Posterior vena cava (tissue), 2 donors: ENCODE measurements around the gene PAQR5. TPM values are rescaled to one million over a fixed set of nuclear protein-coding genes. Genes with fewer than 3 reads are reported as not detected.
"Not testable (repeated sequence)": the region's sequence is repeated elsewhere in the genome, so short reads cannot be mapped to it uniquely, and the experiment has no call there.

Experiments used
- DNase-seq: peaks from one replicate; pipeline ENCODE4 v3.0.0-alpha.2; 2020; ENCODE audit warnings: low spot score
- intact Hi-C, 2 donors: fragments of 100-400 bp; cut with DNase I; formaldehyde crosslinking; loops; one replicate each; pipeline versions ENCODE4 v1.14.1 to v1.14.2; 2022 to 2023
- total RNA-seq, 2 donors: library from RNA; stranded (reverse); fragmentation: NEBNext Ultra II Directional; extraction: Animal tissue kit (Norgen Biotek cat#: 25700); gene quantifications; one replicate each; pipeline ENCODE4 v1.2.1, GENCODE V29; 2021
- donor health status: DM: yes; HTN: yes; CAD: no.
- donor health status: DM: yes; HTN: yes; CAD: no.

Gene PAQR5
- total RNA-seq, 2 donors from 2014 or later, result 0.29 to 1.2 TPM

DNA sequence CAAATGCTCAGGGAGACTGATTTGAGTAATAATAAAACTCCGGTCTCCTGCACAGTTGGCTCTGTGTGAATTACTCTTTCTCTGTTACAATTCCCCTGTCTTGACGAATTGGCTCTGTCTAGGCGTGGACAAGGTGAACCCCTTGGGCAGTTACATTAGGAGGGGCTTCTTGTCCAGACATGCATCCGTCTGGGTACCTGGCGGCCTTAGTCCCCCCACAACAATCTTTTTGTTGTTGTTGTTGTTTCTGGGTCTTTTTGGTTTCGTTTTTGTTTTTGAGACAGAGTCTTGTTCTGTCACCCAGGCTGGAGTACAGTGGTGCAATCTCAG, 40.5 kb downstream of the PAQR5 start:
- DNase-seq, intact Hi-C loops: not testable (repeated sequence)

DNA sequence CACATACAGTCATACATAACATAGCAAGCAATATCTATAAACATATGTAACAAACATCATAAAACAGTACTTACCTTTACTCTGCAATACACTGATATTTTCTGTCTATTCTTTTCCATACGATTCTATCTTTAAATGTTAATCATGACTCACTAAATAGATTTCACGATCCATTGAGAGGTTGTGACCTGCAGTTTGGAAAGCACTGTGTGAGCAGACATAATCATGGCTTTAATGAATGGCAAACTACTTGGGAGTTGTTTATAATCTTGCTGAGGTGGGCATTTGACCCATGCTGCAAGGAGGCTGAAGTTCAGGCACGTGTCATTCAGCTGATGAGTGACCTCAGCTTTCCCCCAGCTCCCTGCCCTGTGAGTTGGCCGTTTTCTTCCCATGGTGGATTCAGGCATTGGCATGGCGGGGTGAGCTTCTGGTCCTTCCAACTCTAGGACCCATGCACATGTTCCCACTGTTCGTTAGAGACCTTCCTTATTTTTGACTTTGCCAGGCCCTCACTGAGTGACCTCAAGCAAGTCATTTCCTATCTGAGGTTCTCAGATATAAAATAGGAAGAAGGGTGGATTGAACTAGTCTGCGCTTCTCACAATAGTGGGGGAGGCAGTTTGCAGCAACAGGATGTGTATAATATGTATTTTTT, 41.7 kb downstream of the PAQR5 start:
- no peak for DNase-seq
- intact Hi-C loops, result no loop called here

DNA sequence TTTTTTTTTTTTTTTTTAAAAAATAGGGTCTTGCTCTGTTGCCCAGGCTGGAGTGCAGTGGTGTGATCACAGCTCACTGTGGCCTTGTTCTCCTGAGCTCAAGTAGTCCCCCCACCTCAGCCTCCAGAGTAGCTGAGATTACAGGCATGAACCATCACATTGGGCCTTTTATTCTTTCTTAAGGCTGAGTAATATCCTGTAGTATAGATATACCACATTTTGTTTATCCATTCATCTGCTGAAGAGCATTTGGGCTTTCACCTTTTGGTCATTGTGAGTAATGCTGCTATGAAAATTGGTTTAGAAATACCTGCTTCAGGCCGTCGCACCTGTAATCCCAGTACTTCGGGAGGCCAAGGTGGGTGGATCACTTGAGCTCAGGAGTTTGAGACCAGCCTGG, 42.6 kb downstream of the PAQR5 start:
- intact Hi-C loops, result no loop called here
- DNase-seq, result no peak

DNA sequence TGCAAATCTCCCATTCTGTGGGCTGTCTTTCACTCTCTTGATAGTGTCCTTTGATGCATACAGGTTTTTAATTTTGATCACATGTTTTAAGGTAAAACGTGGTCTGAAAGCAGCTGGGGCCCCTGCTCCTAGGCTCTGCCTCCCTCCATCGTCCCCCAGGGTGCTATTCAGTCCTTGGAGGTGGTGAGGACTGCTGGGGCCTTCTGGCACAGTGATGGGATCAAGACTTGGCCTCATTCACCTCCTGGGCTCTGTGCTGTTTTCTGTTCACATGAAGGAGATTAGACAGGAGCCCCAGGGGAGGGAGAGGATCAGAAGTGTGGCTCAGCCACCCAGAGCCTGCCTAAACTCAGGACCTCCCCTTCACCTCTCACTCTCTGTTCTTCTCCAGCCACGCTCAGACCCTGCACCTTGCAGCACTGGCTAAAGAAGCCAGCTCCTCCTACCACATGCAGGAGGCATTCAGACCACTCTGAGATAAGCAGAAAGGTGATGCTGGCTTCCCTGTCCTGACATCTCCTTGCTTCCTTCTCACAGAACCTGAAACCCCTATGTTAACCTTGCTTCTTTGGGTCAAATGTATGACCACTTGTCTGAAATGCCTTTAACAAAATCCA, 43.9 kb downstream of the PAQR5 start:
- no peak for DNase-seq
- intact Hi-C loops, result no loop called here

DNA sequence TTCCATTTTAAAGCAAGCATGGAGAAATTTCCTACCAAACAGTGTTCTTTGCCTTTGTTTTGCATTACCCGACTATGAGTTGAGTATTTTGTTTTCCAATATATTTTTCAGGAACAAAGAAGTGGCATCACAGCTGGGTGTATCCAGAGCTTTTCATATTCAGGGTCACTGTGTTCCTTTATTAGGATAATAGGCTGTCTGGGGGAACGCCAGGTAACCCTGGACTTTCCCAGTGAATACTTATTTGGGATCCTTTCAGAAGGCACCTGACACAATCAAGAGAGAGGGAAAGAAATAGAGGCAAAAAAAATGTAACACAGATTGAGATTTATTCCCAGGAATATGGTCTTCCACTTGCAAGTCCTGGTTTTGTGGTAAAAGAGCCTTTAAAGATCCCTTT, 44.4 kb downstream of the PAQR5 start:
- intact Hi-C loops, result no loop called here
- DNase-seq, result no peak

DNA sequence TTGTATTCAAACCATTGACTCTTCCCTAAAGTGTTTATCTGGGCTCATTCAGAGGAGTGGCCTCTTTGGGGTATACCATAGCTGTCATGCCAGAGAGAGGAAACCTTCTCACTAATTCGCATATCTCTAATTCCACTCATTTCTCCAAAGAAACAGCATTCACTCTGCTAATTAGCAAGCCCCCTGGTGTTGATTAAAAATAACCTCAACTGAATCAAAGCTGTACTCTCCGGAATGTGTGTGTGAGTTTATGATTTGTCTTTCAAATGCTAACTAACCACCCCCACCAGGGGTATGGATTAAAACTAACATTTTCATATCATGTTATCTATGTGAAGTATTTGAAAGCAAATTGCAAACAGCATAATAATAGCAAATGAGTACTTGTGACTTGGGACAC, 45.5 kb downstream of the PAQR5 start:
- DNase-seq, result no peak
- intact Hi-C loops, result no loop called here

DNA sequence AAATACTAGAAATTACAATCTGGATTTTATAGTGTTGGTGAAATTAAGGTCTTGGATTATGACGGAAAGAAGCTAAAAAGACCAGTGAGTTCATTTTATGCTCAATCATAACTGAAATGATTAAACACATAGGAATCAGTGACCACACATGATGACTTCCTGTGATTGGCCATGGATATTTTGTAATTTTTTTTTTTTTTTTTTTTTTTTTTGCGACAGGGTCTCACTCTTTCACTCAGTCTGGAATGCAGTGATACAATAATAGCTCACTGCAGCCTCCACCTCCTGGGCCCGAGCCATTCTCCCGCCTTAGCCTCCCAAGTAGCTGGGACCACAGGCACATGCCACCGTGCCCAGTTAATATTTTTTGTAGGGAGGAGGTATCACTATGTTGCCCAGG, 47.4 kb downstream of the PAQR5 start:
- DNase-seq, result no peak
- intact Hi-C loops, result no loop called here

DNA sequence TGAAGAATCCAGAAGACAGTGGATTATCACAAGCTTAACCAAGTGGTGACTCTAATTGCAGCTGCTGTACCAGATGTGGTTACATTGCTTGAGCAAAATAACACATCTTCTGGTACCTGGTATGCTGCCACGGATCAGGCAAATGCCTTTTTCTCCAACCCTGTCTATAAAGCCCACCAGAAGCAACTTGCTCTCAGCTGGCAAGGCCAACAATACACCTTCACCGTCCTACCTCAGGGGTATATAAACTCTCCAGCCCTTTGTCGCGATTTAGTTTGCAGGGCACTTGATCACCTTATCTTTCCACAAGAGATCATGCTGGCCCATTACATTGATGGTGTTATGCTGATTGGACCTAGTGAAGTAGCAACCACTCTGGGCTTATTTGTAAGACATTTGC, 52.6 kb downstream of the PAQR5 start:
- no peak for DNase-seq
- intact Hi-C loops, result no loop called here

DNA sequence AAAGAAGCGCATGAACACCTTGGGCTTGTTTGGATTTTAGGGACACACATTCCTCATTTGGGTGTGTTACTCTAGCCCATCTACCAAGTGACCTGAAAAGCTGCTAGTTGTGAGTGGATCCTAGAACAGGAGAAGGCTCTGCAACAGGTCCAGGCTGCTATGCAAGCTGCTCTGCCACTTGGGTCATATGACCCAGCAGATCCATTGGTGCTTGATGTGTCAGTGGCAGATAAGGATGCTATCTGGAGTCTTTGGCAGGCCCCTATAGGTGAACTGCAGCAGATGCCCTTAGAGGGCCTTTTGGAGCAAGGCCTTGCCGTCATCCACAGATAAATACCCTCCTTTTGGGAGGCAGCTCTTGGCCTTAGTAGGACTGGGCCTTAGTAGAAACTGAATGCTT, 53.2 kb downstream of the PAQR5 start:
- DNase-seq, result no peak
- intact Hi-C loops, result loop anchor here in 1 of 2 donors (2.0 kb wide), 1 partner anchor 63 kb away; no protein-coding TSS in a partner anchor

DNA sequence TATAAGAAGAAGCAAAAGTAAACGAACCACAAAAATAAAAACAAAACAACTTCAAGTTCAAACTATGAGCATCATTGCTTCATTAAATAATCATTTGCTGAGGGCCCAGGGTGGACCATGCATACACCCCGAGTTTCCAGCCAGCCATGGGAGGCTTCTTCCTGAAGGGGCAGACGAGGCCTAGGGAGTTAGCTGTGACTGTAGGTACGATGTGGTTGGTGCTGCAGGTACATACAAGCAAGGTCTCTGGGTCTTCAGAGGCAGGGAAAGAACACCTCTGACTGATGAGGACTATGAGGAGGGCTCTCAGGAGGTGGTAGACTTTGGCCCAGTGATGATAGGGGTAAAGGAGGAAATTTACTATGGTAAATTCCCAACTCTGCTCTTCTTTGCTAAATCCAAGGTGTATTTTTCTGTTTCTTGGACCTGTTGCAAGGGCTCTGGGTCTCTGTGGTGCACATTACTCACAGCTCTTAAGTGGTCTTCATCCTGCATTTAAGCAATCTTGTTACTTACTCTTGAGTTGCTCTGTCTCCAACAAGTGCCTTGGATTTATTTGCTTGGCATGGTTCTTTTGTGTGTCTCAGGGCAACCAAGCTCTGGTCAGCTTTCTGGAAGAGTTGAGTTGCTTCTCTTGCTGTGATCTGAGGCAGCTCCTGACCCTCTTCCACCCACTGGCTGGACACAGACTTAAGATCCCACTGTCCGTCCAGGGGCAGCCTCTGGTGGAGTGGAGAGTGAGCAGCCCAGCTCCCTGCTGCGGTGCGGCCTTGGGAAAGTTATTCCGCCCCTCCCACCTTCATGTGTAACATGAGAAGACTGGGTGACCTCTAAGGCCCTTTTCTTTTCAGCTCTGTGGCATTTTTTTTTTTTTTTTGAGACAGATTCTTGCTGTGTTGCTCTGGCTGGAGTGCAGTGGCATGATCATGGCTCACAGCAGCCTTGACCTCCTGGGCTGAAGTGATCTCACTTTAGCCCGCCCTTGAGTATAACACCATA, 59.4 kb downstream of the PAQR5 start:
- intact Hi-C loops, result no loop called here
- DNase-seq, result no peak

DNA sequence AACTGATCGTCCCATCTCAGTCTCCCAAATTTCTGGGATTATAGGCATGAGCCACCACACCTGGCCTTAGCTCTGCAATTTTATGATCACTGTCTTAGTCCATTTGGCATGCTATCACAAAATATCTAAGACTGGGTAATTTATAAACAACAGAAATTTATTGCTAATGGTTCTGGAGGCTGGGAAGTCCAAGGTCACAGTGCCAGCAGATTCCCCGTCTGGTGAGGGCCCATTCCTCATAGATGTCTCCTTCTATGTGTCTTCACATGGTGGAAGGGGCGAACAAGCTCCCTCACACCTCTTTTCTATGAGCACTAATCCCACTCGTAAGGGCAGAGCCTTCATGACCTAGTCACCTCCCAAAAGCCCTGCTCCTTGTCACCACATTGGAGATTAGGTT, 60.1 kb downstream of the PAQR5 start:
- DNase-seq, result no peak
- intact Hi-C loops, result no loop called here

DNA sequence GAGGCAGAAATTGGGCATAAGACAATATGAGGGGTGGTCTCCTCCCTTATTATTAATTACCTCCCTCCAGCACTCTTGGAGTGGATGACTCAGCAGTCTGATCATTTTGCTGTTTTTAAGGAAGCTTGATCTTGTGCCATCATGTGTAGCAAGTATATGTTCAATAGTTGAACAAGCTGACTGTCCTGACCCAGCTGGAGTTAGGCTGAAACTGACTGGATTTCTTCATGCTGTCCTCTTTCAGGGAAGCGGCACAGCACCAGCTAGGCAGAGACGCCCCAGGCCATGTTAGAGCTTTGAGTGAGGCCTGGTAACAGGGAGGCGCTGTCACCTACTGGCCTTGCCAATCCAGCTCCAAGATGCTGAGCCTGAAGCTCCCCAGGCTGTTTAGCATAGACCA, 61.0 kb downstream of the PAQR5 start:
- intact Hi-C loops, result no loop called here
- DNase-seq, result no peak

DNA sequence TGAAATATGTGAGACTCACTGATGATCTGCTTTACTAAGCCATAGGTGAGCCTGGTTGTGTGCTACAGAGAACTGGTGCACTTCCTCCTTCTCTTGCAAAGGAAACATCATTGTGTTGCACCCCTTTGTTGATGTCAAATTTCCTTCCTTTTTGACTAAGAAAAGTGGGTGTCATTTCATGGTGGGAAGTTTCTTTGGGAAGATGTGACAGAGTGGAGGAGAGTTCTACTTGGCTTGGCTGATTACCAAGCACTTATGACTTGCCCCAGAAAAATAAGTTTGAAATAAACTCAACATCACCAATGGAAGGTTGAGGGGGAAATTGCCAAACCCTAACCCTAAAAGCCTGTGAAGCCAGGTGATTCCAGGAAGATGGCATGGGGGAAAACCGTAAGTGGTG, 61.9 kb downstream of the PAQR5 start:
- intact Hi-C loops, result no loop called here
- DNase-seq, result no peak

DNA sequence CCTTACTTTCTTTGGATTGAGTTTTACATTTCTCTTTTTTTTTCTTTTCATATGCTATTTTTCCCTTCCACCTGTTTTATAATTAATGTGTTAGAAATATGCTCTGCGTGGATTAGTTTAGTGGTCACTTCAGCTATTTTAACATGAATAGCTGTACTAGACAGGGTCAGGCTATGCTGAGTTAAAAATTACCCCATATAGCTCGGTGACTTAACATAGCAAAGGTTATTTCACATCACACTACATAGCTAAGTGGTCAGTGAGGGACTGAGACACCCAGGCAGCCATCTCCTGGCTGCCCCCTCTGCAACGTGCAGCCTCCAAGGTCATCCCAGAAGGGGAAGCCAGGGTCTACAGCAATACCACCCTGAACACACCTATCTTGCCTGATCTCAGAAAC, 68.5 kb downstream of the PAQR5 start:
- intact Hi-C loops, result no loop called here
- no peak for DNase-seq

DNA sequence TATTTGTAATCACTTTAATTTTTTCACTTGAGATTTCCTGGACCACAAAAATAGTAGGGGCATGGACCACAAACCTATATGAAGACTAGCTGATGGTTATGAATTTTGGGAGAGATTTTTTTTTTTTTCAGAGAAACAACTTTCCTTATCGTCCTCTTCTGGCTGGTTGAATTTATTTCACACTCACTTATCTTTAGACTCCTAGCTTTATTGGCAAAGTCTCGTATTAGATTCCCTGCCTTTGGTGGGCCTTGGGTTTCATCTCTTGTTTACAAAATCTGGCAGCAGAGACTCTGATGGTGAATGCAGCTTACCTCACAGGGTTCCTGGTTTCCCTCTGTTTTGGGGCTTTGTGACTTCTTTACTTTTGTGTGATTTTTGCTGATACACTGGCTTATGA, 70.9 kb downstream of the PAQR5 start:
- intact Hi-C loops, result no loop called here
- DNase-seq, result no peak

DNA sequence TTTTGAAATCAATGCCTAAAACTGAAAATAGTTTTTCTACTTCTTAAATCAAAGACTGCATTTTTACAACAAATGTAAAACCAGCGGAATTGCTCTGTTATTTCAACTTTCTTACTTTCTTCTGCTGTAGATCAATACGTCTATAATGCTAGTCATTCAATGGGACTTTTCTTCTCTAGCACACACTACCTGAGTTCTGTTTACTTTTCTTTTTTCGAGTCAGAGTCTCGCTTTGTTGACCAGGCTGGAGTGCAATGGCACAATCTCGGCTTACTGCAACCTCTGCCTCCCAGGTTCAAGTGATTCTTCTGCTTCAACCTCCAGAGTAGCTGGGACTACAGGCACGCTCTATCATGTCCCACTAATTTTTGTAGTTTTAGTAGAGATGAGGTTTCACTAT, 74.7 kb downstream of the PAQR5 start:
- intact Hi-C loops, result no loop called here
- DNase-seq, result no peak

DNA sequence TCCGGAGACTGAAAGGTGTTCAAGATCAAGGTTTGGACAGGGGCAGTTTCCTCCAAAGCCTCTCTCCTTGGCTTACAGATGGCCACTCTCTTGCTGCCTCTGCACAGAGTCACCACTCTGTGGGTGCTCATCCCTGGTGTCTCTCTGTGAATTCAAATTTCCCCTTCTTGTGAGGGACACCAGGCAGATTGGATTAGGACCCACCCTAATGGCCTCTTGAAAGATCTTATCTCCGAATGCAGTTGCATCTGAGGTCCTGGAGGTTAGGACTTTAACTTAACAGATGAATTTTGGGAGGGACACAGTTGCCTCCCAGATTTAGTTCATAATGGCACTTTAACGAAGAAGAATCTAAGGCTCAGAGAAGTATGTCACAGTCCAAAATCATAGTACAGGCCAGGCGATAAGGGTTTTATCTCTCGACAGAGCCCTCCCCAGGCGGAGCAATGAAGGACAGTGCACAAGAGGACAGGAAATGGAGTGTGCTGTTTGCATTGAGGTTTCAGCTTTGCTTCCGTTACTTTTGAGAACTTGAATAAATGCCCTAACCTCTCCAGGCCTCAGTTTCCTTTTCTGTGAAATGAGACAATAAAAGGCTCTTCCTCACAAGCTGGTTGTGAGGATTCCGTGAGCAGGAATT, 76.6 kb downstream of the PAQR5 start:
- DNase-seq, result no peak
- intact Hi-C loops, result no loop called here

DNA sequence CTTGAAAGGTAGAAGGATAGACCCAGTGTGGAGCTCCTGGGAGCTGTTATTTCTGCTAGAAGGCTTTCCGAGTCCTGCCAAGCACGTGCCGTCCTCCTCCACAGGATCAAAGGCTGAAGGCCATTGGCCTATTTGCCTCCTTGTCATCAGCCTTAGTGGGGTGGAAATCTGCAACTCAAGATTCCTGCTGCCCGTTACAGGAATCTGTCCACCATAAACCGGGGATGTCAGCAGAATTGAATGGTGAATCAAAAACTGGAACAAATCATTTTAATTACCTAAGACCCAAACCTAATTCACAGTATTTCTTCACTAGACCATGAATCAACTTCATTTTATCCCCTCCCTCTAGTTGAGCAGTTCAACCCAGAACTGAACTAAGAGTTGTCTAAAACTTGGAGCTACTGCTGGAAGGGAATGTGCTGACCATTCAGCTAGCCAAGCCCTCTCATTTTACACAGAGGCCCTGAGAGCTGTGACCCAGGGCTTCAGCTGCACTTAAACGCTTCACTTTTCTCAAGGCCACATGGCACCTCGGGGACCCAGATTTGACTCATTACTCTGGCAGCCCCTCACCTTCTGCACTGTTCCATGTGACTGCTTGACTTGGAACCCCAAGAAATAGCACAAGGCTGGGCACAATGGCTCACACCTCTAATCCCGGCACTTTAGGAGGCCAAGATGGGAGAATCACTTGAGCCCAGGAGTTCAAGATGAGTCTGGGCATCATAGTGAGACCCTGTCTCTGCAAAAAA, 78.7 kb downstream of the PAQR5 start:
- intact Hi-C loops, result no loop called here
- DNase-seq, result no peak

DNA sequence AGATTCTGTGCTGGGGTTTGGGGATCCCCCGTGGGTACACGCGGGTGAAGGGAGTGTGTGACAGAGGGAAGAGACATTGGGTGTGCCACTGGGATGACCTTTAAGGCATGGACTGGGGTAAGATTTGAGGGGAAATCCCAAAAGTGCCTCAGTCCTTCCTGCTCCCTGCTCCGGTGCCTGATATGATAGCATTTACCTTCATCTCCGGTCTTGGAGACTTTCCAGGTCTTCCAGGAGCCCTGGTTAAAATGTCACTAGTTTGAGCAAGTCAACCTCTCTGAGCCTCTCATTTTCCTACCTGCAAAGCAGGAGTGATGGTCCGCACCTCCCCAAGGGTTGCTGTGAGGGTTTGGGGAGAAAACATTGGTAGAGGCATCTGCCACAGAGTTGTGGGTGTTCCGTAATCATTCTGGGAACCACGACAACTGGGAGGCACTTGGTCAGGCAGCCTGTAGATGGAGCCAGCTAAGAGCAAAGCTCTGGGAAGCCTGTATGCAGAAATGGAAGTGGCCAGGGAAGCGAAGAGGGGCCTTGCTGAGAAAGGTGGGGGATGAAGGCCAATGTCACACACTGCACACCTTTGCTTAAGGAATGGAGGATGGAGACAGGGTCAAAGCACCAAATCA, 81.5 kb downstream of the PAQR5 start:
- intact Hi-C loops, result no loop called here

More for the DNA sequence above, 81.5 kb downstream of the PAQR5 start:
- no peak for DNase-seq
